ENCODE results near the gene RIT1.
"Not testable (repeated sequence)": the region's sequence is repeated elsewhere in the genome, so short reads cannot be mapped to it uniquely, and the experiment has no call there.

The RIT1 gene

GRCh38 chr1:155895617-155896016 lies 15.5 kb downstream of the RIT1 start:
- not testable (repeated sequence) for DNase-seq (ENCODE audit: low spot score); FAIRE-seq

GRCh38 chr1:155893389-155894142 lies 17.6 kb downstream of the RIT1 start:
- peak; percentile 86 for FAIRE-seq
- peak; percentile 83 for DNase-seq (ENCODE audit: low spot score)

GRCh38 chr1:155892796-155893195 lies 18.4 kb downstream of the RIT1 start:
- peak; percentile 72 for DNase-seq (ENCODE audit: low spot score)
- FAIRE-seq, result peak; percentile 76

- no peak for FAIRE-seq
- DNase-seq (ENCODE audit: low spot score), result no peak
Observed at GRCh38 chr1:155890251-155890650, 20.9 kb downstream of the RIT1 start.

GRCh38 chr1:155889566-155889965 lies 21.6 kb downstream of the RIT1 start:
- DNase-seq (ENCODE audit: low spot score) (no peak), FAIRE-seq (no peak)

GRCh38 chr1:155888481-155888880 lies 22.7 kb downstream of the RIT1 start:
- DNase-seq (ENCODE audit: low spot score), result no peak
- FAIRE-seq, result no peak

GRCh38 chr1:155884982-155885381 lies 26.2 kb downstream of the RIT1 start:
- DNase-seq (ENCODE audit: low spot score) (no peak), FAIRE-seq (no peak)

- DNase-seq (ENCODE audit: low spot score) (no peak), FAIRE-seq (no peak)
Observed at GRCh38 chr1:155884031-155884960, 26.9 kb downstream of the RIT1 start.

GRCh38 chr1:155882766-155883165 lies 28.4 kb downstream of the RIT1 start:
- DNase-seq (ENCODE audit: low spot score) (no peak), FAIRE-seq (no peak)

GRCh38 chr1:155882235-155882634 lies 28.9 kb downstream of the RIT1 start:
- FAIRE-seq, result no peak

GRCh38 chr1:155880950-155881349 lies 30.2 kb downstream of the RIT1 start:
- FAIRE-seq (no peak), DNase-seq (ENCODE audit: low spot score) (no peak)

More at GRCh38 chr1:155882235-155882634, 28.9 kb downstream of the RIT1 start:
- DNase-seq (ENCODE audit: low spot score), result no peak

- no peak for FAIRE-seq
- DNase-seq (ENCODE audit: low spot score), result no peak
Observed at GRCh38 chr1:155880251-155880650, 30.9 kb downstream of the RIT1 start.

- FAIRE-seq (no peak), DNase-seq (ENCODE audit: low spot score) (no peak)
Observed at GRCh38 chr1:155877945-155878344, 33.2 kb downstream of the RIT1 start.

- DNase-seq (ENCODE audit: low spot score) (no peak), FAIRE-seq (no peak)
Observed at GRCh38 chr1:155873860-155874259, 37.3 kb downstream of the RIT1 start.

- no peak for FAIRE-seq
- no peak for DNase-seq (ENCODE audit: low spot score)
Observed at GRCh38 chr1:155872527-155872926, 38.6 kb downstream of the RIT1 start.

GRCh38 chr1:155871390-155871789 lies 39.8 kb downstream of the RIT1 start:
- DNase-seq (ENCODE audit: low spot score) (no peak), FAIRE-seq (no peak)

GRCh38 chr1:155867766-155868165 lies 43.4 kb downstream of the RIT1 start:
- FAIRE-seq, result no peak
- DNase-seq (ENCODE audit: low spot score), result no peak

GRCh38 chr1:155864393-155864792 lies 46.8 kb downstream of the RIT1 start:
- DNase-seq (ENCODE audit: low spot score), result no peak
- no peak for FAIRE-seq

- DNase-seq (ENCODE audit: low spot score) (no peak), FAIRE-seq (no peak)
Observed at GRCh38 chr1:155861896-155862295, 49.3 kb downstream of the RIT1 start.

GRCh38 chr1:155860970-155861510 lies 50.1 kb downstream of the RIT1 start:
- FAIRE-seq (no peak), DNase-seq (ENCODE audit: low spot score) (no peak)

- no peak for FAIRE-seq
- DNase-seq (ENCODE audit: low spot score), result no peak
Observed at GRCh38 chr1:155859881-155860871, 51.0 kb downstream of the RIT1 start.

Data from RCC 7860 (cell line).